Measurements from ENCODE around the gene CRYGB. TPM values are rescaled to one million over a fixed set of nuclear protein-coding genes. Genes with fewer than 3 reads are reported as not detected.
A peak's percentile ranks its signal among the peaks of the same experiment; 100 is the strongest.

The CRYGB gene
- total and polyA plus RNA-seq, 2 donors (not counting 3 experiments of a cell fraction or from before 2014, with no cell fraction given) = not detected

- H3K4me3 ChIP-seq (replicated peaks in 1 of 3; ENCODE audit: insufficient read depth in 1 of 3, low read depth in 1 of 3, low read length in 3 of 3) = no peak overlapping the region
- intact Hi-C loops (cut with micrococcal nuclease) (loop anchor here (1.0 to 10.0 kb wide), 4 partner anchors 79 to 1156 kb away; no protein-coding TSS in a partner anchor), dilution Hi-C loops (cut with MboI; ENCODE audit: extremely low pct_ligation_motif_present, low sequenced_read_pairs) (no loop called here)
- H2AFZ ChIP-seq (ENCODE audit: low read depth, low read length) = peak overlapping the region; percentile 15
- CTCF ChIA-PET = interaction anchor here (0.6 to 4.8 kb wide), 23 partner anchors 9 to 1156 kb away, joined by 3 to 90 read pairs (median 4); partner anchors contain the start of genes IDH1 and PIKFYVE
- peak; percentile 90 for FAIRE-seq
- H3K9ac ChIP-seq (replicated peaks; ENCODE audit: extremely low read depth, insufficient read depth, low read length) = no peak overlapping the region
- POLR2A ChIA-PET = interaction anchor here (1.4 kb wide), 1 partner anchor 79 kb away, joined by 3 read pairs; the partner anchor contains the start of gene IDH1
- H3K4me1 ChIP-seq (ENCODE audit: control insufficient read depth, extremely low read depth, insufficient read depth, low read length) = no peaks in the 10 kb centered on the region
- no TSS peak for BruUV-seq (replicated peaks)
- TF ChIP-seq EZH2 (IDR thresholded peaks at IDR 0.05; ENCODE audit: borderline replicate concordance, low read depth, low read length, severe bottlenecking) (no peak), CTCF (IDR thresholded peaks at IDR 0.05; ENCODE audit: extremely low read depth in 1 of 2, insufficient read depth in 1 of 2, low read depth in 1 of 2, low read length in 2 of 2) (peak; percentile 86 to 88), MAX (IDR thresholded peaks at IDR 0.05; ENCODE audit: insufficient read depth, insufficient read length) (no peak)
- no peak overlapping the region for H3K27ac ChIP-seq (ENCODE audit: insufficient read depth, low read depth, low read length)
- no peaks in the 10 kb centered on the region for H4K20me1 ChIP-seq (replicated peaks; ENCODE audit: control insufficient read depth, extremely low read depth, insufficient read depth, low read length)
- H3K9me1 ChIP-seq (replicated peaks; ENCODE audit: control insufficient read depth, extremely low read depth, insufficient read depth, low read length) = no peaks in the 10 kb centered on the region
- H3K79me2 ChIP-seq (ENCODE audit: control insufficient read depth, insufficient read depth, low read length) = no peaks in the 10 kb centered on the region
- H3K36me3 ChIP-seq (ENCODE audit: control insufficient read depth in 2 of 2, extremely low read depth in 1 of 2, insufficient read depth in 2 of 2, low read length in 2 of 2) = no peaks in the 10 kb centered on the region
- no peaks in the 10 kb centered on the region for H3K27me3 ChIP-seq (ENCODE audit: control insufficient read depth in 2 of 2, insufficient read depth in 2 of 2, low read length in 2 of 2)
- no peaks in the 10 kb centered on the region for H3K9me3 ChIP-seq (replicated peaks; ENCODE audit: control insufficient read depth, insufficient read depth, low read length)
- no peak overlapping the region for H3K4me2 ChIP-seq (ENCODE audit: insufficient read depth, low read length)
- peak; percentile 80 for DNase-seq (ENCODE audit: low read depth, low spot score)
These were observed 29.3 kb upstream of the CRYGB start for GRCh38 chr2:208175069-208175839.

Data from endothelial cell of umbilical vein (primary cell).